Measurements from ENCODE around the gene NR2F1-AS1. TPM values are rescaled to one million over a fixed set of nuclear protein-coding genes. Genes with fewer than 3 reads are reported as not detected.

Gene NR2F1-AS1
- total RNA-seq, 1 experiment from 2014 or later: 27.0 TPM

- Histone ChIP-seq H3K36me3 (ENCODE audit: control insufficient read depth, insufficient read depth, low read length) (no peaks in the 10 kb centered on the region), H3K27me3 (ENCODE audit: control insufficient read depth, insufficient read depth, low read length) (no peaks in the 10 kb centered on the region), H3K4me1 (ENCODE audit: control insufficient read depth, insufficient read depth, low read length) (no peaks in the 10 kb centered on the region), H3K4me3 (ENCODE audit: low read depth in 2 of 2, low read length in 2 of 2) (no peak overlapping the region), H3K27ac (ENCODE audit: low read length) (no peak overlapping the region), H3K9me3 (ENCODE audit: control insufficient read depth, insufficient read depth, low read depth, low read length) (no peaks in the 10 kb centered on the region)
- in situ Hi-C loops (cut with HindIII; ENCODE audit: low pct_unique_long_range_greater_than_20kb, low sequenced_read_pairs) (no loop called here), intact Hi-C loops (cut with micrococcal nuclease; ENCODE audit: unreplicated experiment) (no loop called here)
- BruUV-seq (replicated peaks): no TSS peak
- TF ChIP-seq POLR2AphosphoS5 (IDR thresholded peaks at IDR 0.05; ENCODE audit: low read depth, low read length) (no peak), REST (IDR thresholded peaks at IDR 0.05; ENCODE audit: insufficient read depth in 1 of 2, low read depth in 2 of 2, low read length in 1 of 2) (no peak), CTCF (IDR thresholded peaks at IDR 0.05) (no peak), TCF7L2 (IDR thresholded peaks at IDR 0.05; ENCODE audit: low read depth, low read length) (no peak), SIN3A (IDR thresholded peaks at IDR 0.05; ENCODE audit: borderline replicate concordance, insufficient read depth, low read depth, low read length) (no peak)
- DNase-seq (ENCODE audit: low read depth, low spot score) (no peak), ATAC-seq (no peak)
- ChIA-PET CTCF (no interaction called here), POLR2A (no interaction called here)
Observed at GRCh38 chr5:93384995-93385394, 196.0 kb downstream of the NR2F1-AS1 start.

GRCh38 chr5:93384026-93384425 lies 197.0 kb downstream of the NR2F1-AS1 start:
- ChIA-PET CTCF (no interaction called here), POLR2A (no interaction called here)
- ATAC-seq: no peak
- DNase-seq (ENCODE audit: low read depth, low spot score): no peak
- in situ Hi-C loops (cut with HindIII; ENCODE audit: low pct_unique_long_range_greater_than_20kb, low sequenced_read_pairs) (no loop called here), intact Hi-C loops (cut with micrococcal nuclease; ENCODE audit: unreplicated experiment) (no loop called here)
- no TSS peak for BruUV-seq (replicated peaks)
- H3K27me3 ChIP-seq (ENCODE audit: control insufficient read depth, insufficient read depth, low read length): no peaks in the 10 kb centered on the region
- H3K27ac ChIP-seq (ENCODE audit: low read length): no peak overlapping the region
- TF ChIP-seq TCF7L2 (IDR thresholded peaks at IDR 0.05; ENCODE audit: low read depth, low read length) (no peak), SIN3A (IDR thresholded peaks at IDR 0.05; ENCODE audit: borderline replicate concordance, insufficient read depth, low read depth, low read length) (no peak), POLR2AphosphoS5 (IDR thresholded peaks at IDR 0.05; ENCODE audit: low read depth, low read length) (no peak)
- no peaks in the 10 kb centered on the region for H3K36me3 ChIP-seq (ENCODE audit: control insufficient read depth, insufficient read depth, low read length)
- H3K9me3 ChIP-seq (ENCODE audit: control insufficient read depth, insufficient read depth, low read depth, low read length): no peaks in the 10 kb centered on the region
- H3K4me3 ChIP-seq (ENCODE audit: low read depth in 2 of 2, low read length in 2 of 2): no peak overlapping the region
- no peaks in the 10 kb centered on the region for H3K4me1 ChIP-seq (ENCODE audit: control insufficient read depth, insufficient read depth, low read length)

GRCh38 chr5:93382188-93382825 lies 198.7 kb downstream of the NR2F1-AS1 start:
- POLR2A ChIA-PET: interaction anchor here (0.6 kb wide), 1 partner anchor 1126 kb away, joined by 5 read pairs; no protein-coding TSS in a partner anchor
- ATAC-seq (no peak), DNase-seq (ENCODE audit: low read depth, low spot score) (no peak)
- no peak overlapping the region for H3K27ac ChIP-seq (ENCODE audit: low read length)
- H3K9me3 ChIP-seq (ENCODE audit: control insufficient read depth, insufficient read depth, low read depth, low read length): no peaks in the 10 kb centered on the region
- H3K36me3 ChIP-seq (ENCODE audit: control insufficient read depth, insufficient read depth, low read length): no peaks in the 10 kb centered on the region
- no peaks in the 10 kb centered on the region for H3K27me3 ChIP-seq (ENCODE audit: control insufficient read depth, insufficient read depth, low read length)
- in situ Hi-C loops (cut with HindIII; ENCODE audit: low pct_unique_long_range_greater_than_20kb, low sequenced_read_pairs) (no loop called here), intact Hi-C loops (cut with micrococcal nuclease; ENCODE audit: unreplicated experiment) (no loop called here)
- CTCF ChIA-PET: no interaction called here
- BruUV-seq (replicated peaks): no TSS peak
- no peak overlapping the region for H3K4me3 ChIP-seq (ENCODE audit: low read depth in 2 of 2, low read length in 2 of 2)
- no peak for TF ChIP-seq TCF7L2 (IDR thresholded peaks at IDR 0.05; ENCODE audit: low read depth, low read length)
- TF ChIP-seq SIN3A (IDR thresholded peaks at IDR 0.05; ENCODE audit: borderline replicate concordance, insufficient read depth, low read depth, low read length): no peak
- no peak for TF ChIP-seq REST (IDR thresholded peaks at IDR 0.05; ENCODE audit: insufficient read depth in 1 of 2, low read depth in 2 of 2, low read length in 1 of 2)
- no peak for TF ChIP-seq POLR2AphosphoS5 (IDR thresholded peaks at IDR 0.05; ENCODE audit: low read depth, low read length)
- TF ChIP-seq CTCF (IDR thresholded peaks at IDR 0.05): no peak
- no peaks in the 10 kb centered on the region for H3K4me1 ChIP-seq (ENCODE audit: control insufficient read depth, insufficient read depth, low read length)

Measured in Panc1 (cell line).